Measurements from ENCODE around the gene OSBP2.

Gene OSBP2

GRCh38 chr22:30871391-30872284, 177.0 kb downstream of the OSBP2 start:
- DNase-seq: no peak

DNA sequence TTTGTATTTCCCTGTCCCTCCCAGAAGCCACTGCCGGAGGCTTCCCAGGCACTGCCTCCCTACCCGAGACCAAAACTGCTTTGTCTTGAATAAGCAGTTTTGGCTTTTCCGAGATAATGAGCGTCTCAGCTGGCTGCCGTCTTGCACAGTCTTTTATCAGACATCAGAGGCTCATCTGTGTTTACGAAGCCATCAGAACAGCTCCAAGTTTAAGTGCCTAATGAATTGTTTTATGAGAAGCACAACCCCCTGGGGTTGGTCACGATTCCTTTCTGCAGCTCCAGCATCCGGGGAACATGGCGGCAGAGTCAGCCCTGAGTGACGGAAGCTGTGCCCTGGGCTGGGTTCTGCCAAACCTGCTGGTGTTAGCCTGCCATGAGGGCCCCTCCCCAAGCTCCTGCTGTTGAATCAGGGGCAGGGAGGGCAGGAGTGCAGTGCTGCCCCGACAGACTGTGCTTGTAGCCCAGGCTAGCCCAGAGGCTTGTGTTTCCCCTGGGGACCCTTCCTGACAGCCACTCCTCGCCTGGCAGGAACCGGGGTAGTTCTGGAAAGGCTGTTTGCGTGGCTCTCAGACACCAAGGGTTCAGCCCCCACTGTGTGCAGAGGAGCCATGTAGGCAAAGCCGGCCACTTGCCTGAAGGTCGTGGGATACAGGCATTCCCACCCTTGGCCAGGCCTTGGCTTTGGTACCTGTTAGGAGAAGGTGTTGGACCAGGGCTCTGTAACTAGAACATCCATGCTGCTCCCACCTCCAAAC, 177.8 kb downstream of the OSBP2 start:
- no peak for DNase-seq

- no peak for DNase-seq
Measured at GRCh38 chr22:30873086-30873650, 178.5 kb downstream of the OSBP2 start.

DNA sequence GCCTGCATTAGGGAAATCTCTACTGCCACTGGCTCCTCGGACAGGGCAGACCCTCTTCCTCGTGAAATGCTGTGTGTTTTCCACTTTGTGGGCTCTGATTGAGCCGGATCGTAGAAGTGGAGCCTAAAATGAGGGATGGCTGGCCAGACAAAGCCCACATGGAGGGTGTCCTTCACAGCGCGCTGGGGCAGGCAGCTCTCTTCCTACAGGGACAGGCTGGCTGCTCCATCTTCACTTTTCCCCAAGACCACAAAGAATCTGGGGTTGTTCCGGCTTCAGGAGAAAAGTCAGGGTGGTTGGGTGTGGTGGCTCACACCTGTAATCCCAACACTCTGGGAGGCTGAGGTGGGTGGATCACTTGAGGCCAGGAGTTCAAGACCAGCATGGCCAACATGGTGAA, 179.0 kb downstream of the OSBP2 start:
- DNase-seq: no peak

- no peak for DNase-seq
Measured at GRCh38 chr22:30874431-30875370, 180.0 kb downstream of the OSBP2 start.

GRCh38 chr22:30875481-30876215, 181.0 kb downstream of the OSBP2 start:
- no peak for DNase-seq

DNA sequence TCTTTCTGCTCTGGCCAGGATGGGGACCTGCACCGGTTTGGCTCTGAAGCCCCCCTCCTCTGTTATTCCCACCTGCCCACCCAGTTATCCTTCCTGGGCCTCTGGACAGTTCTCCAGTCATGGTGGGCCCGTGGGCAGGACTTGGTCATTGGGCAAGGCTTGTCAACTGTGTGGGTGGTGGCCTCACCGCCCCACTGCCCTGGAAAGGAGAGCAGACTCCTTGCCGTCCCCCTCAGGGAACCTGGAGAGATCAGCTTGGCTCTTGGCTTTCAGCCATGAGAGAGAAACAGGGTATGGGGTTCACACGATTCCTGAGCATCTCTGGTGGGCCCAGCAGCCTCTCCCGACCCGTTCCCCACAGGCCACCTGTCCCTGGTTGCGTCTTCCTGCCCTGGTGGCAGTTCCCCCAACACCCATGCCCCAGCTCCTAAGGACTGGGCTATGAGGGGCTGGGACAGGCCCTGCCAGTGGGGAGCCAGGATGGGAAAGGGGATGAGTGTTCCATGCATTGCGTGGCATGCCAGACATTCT, 181.6 kb downstream of the OSBP2 start:
- DNase-seq: no peak

- peak; percentile 46 for DNase-seq
Measured at GRCh38 chr22:30876915-30877553, 182.4 kb downstream of the OSBP2 start.

DNA sequence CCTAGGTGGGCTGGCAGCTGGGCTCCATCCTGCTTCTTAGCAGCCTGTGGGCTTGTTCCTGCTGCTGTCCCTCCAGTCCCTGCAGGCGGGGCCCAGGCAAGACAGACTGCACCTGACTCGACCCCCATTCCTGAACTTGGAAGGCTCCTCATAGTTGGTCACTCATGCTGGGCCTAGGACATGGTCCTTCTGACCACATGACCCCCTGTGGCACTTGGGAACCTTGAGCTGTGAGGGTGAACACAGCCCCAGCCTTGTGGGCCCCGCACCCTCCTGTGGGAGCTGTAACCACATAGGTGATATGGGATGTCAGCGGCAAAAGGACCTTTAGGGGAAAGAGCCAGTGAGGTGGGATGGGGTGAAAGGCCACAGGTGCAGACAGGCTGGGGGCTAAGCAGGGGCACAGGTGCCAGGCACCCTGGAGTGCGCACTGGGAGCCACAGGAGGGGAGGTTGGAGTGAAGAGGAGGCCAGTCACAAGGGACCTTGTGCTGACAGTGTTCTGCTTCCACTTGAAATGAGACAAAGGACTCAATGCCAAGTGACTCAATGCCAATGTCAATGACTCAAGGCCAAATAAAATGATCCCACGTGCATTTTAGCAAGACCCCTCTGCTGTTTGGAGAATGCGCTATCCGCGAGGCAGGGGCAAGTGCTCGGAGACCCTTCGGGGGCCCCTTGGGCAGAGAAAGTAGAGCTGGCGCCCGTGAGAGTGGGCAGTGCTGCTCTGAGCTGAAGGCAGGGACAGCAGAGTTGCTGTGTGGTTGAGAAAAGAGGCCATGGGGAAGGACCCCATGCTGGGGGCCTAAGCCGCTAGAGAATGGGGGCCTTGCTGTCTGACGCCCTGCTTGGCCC, 183.2 kb downstream of the OSBP2 start:
- peak; percentile 22 for DNase-seq

DNA sequence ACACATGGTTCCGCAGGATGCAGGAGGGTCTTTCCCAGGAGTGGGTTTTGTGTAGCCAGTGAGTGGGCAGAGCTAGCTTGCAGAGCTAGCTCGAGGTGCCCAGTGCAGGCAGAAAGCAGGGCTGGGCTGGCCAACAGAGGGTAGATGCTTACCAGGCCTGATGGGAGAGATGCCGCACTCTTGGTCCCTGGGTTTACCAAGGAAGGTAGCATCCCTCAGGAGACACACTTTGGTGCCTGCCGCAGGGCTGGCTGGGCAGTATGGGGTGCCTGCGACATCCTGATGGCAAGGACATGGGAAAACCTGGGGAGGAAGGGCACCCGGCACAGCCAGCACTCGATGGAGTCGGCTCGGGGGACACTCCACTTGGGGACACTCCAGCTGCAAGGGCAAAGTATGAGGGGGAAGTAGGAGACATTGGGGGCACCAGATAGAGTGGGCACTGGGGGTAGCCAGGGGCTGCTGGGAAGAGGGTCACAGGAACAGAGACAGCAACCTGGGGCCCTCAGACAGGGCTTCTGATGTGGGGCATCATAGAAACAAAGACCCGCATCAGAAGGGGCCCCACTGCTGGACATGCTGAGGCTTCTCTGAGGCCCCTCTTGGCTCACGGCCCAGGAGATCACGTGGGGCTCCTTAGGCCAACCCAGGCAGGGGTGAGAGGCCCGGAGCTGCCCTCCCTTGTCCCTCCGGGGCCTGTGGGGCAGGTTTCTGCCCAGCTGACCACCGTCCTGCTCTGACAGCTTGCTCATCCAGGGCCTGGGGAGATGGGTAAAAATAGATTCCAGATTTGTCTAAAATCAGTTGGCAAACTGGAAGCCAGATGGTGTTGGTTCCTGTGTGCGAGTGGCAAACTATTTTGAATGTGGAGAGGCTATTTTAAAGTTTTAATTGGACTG, 184.1 kb downstream of the OSBP2 start:
- DNase-seq: no peak

GRCh38 chr22:30879415-30879797, 184.7 kb downstream of the OSBP2 start:
- no peak for DNase-seq

GRCh38 chr22:30880181-30880601, 185.5 kb downstream of the OSBP2 start:
- no peak for DNase-seq

GRCh38 chr22:30880847-30881246, 186.2 kb downstream of the OSBP2 start:
- DNase-seq: no peak

- DNase-seq: no peak
Measured at GRCh38 chr22:30881361-30882183, 186.9 kb downstream of the OSBP2 start.

DNA sequence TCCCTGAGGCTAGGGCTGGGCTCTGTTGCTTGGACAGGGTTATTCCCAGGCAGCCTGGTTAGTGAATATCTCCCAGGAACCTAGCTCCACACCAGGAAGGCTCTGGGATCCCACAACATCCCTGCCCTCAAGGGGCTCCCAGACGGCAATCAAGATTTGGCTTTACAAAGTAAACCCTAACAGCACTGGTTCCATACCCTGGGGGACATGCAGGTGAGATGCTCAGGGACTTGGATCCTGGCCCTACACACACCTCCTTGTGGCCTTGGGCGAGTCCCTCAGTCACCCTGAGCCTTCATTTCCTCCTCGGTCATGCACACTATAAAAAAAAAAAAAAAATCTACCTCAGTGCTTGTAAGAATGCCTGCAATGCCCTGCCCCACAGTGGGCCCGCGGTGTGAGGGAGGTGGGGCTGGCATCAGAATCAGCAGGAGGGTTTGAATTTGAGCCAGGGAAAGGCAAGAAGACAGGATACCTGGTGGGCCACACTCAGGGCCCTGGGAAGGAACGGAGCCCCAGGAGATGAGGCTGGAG, 187.6 kb downstream of the OSBP2 start:
- no peak for DNase-seq

DNA sequence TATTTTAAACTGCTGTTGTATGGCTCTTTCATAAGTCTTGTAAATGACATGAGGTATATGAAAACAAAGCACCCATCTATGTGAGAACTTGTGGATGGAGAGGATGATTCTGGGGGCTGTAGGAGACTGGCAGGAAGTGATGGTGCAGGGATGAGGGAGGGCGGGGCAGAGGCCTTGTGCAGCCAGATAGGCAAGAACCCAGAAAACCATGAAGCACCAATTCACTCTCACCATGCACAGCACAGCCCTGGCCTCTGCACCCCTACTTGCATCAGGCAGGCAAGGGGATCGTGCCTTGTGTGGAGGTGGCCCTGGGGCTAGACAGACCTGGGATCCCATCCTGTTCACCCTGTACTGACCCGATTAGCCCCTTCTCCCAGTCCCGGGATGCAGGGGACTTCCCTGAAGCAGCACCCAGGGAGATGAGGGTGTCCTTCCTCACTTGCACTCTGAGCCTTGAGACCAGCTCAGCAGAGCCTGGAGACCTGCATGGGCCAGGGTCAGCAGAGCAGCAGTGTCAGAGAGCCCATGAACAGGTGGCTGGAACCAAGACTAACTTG, 188.4 kb downstream of the OSBP2 start:
- DNase-seq: no peak

DNA sequence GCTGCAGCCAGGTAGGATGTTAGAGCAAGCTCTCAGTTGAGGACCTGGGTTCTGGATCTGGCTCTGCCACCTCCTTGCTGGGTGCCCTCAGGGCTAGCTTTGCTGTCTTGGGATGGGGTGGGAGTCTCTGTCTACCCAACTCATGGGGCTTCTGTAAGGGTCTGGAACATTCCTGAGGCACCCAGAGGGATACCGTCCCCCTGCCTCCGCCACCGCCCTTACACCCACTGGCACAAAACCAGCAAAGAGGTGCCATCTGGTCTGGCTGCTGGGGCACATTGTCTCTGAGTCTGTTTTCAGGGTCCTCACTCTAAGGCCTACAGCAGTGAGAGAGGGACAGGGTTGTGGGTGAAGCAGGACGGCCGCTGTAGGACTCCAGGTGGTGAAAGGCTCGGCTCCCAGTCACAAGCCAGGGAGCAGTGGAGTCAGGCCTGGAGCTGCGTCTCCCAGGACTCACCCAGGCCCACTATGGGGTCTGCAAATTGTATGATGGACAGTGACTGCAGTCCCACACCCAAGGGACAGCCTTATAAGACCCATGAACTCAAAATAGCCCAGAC, 189.0 kb downstream of the OSBP2 start:
- DNase-seq: no peak
